ENCODE measurements around the gene XRCC5. TPM values are rescaled to one million over a fixed set of nuclear protein-coding genes. Genes with fewer than 3 reads are reported as not detected.

The XRCC5 gene
- total and polyA plus RNA-seq, 2 of the 8 experiments (the other 6 are each of a cell fraction or from before 2014, with no cell fraction given), result 308 to 644 TPM

DNA sequence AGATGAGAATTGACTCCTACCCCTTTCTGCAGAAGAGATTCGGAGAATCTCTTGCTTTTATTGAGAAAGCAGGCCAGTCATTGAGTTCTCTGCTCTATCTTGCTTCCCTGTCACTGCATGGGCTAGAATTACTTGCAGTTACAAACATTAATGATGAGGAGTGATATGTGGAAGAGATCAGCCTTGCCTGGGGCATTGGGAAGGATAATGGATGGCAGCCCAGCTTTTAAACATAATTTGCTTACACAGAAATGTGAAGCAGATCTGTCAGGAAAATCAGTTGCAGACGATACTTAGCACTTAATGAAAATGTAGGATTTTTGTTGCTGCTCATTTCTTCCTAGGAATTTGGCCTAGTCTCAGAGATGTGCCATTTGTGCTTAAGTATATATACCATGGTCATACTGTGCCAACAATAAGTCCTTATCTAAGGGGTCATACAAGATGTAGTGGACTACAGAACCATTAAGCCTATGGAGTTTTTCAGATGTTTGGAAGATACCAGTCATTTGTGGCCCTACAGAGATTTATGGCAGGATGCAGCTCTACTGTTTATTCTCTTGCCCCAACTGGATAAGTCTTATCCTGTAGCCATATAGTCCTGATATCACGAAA is 92.7 kb downstream of the XRCC5 start:
- no peak overlapping the region for H4K91ac ChIP-seq (replicated peaks; ENCODE audit: insufficient read length, low read length)
- H3K4me1 ChIP-seq (replicated peaks in 1 of 4; ENCODE audit: control insufficient read depth in 3 of 4, insufficient read depth in 4 of 4, low read length in 3 of 4), result no peaks in the 10 kb centered on the region; a peak in 1 of 7 replicates
- H3K9me3 ChIP-seq (ENCODE audit: insufficient read depth in 2 of 2, low read depth in 1 of 2, low read length in 1 of 2), result no peaks in the 10 kb centered on the region
- peaks cover 0 to 2% (median 0%) of the 10 kb centered on the region in 4 experiments; a peak in 1 of 7 replicates for H3K27me3 ChIP-seq (replicated peaks in 1 of 4; ENCODE audit: control insufficient read depth in 3 of 4, extremely low read depth in 1 of 4, insufficient read depth in 3 of 4, low read length in 3 of 4)
- no peak for FAIRE-seq
- H3K4me3 ChIP-seq (ENCODE audit: extremely low read depth in 1 of 4, insufficient read depth in 2 of 4, low read depth in 3 of 4, low read length in 4 of 4), result no peak overlapping the region
- TF ChIP-seq KDM5A (IDR thresholded peaks at IDR 0.05; ENCODE audit: low read length), result no peak
- TF ChIP-seq EZH2 (IDR thresholded peaks at IDR 0.05; ENCODE audit: low read depth, low read length, severe bottlenecking), result no peak
- TF ChIP-seq, protein P1, sequence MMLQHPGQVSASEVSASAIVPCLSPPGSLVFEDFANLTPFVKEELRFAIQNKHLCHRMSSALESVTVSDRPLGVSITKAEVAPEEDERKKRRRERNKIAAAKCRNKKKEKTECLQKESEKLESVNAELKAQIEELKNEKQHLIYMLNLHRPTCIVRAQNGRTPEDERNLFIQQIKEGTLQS (IDR thresholded peaks at IDR 0.05; ENCODE audit: insufficient read depth, low read depth, low read length), result no peak
- no peak for TF ChIP-seq SRF (IDR thresholded peaks at IDR 0.05; ENCODE audit: low read depth, low read length)
- no peak for TF ChIP-seq BRCA1 (IDR thresholded peaks at IDR 0.05; ENCODE audit: low read depth, low read length)
- no peak for TF ChIP-seq RFX5 (IDR thresholded peaks at IDR 0.05; ENCODE audit: borderline replicate concordance, low read depth, low read length)
- TF ChIP-seq BCL11A (IDR thresholded peaks at IDR 0.05; ENCODE audit: low read depth in 2 of 2, low read length in 2 of 2), result no peak
- no peak for TF ChIP-seq NRF1 (IDR thresholded peaks at IDR 0.05; ENCODE audit: low read depth, low read length)
- TF ChIP-seq TEAD4 (IDR thresholded peaks at IDR 0.05; ENCODE audit: low read depth, low read length), result no peak
- no peak for TF ChIP-seq SP4 (IDR thresholded peaks at IDR 0.05; ENCODE audit: low read length)
- no peak for TF ChIP-seq POLR2AphosphoS5 (IDR thresholded peaks at IDR 0.05; ENCODE audit: low read depth, low read length)
- no peak for TF ChIP-seq TBP (IDR thresholded peaks at IDR 0.05; ENCODE audit: low read depth, low read length)
- H3K4me2 ChIP-seq (ENCODE audit: insufficient read depth in 1 of 2, low read depth in 2 of 2, low read length in 2 of 2), result no peak overlapping the region
- H3K56ac ChIP-seq (replicated peaks; ENCODE audit: insufficient read length, low read depth, low read length), result no peak overlapping the region
- 84% methylated on average over 3 of the region's 3 CpGs; no CpG with 5 or more reads in 1 of the 2 experiments for WGBS, 2 experiments (ENCODE audit: extremely low coverage in 1 of 2, insufficient coverage in 1 of 2, insufficient read length in 1 of 2, insufficient replicate concordance in 2 of 2, low coverage in 1 of 2, low lambda C conversion rate in 2 of 2, missing lambda C conversion rate in 1 of 2)
- POLR2A ChIA-PET (ENCODE audit: partially characterized antibody), result no interaction called here
- H2BK5ac ChIP-seq (ENCODE audit: low read depth, low read length), result no peak overlapping the region
- H3K36me3 ChIP-seq (ENCODE audit: control insufficient read depth in 2 of 4, insufficient read depth in 4 of 4, low read length in 3 of 4), result peaks cover 41 to 98% (median 76%) of the 10 kb centered on the region in 4 experiments
- H2BK12ac ChIP-seq (ENCODE audit: low read depth, low read length), result no peak overlapping the region
- no peak overlapping the region for H2BK15ac ChIP-seq (ENCODE audit: low read length)
- peaks cover 1 to 2% of the 10 kb centered on the region in 2 experiments for H4K20me1 ChIP-seq (replicated peaks in 1 of 2; ENCODE audit: control insufficient read depth in 1 of 2, insufficient read depth in 2 of 2, low read length in 2 of 2)
- no peak for DNase-seq (ENCODE audit: low read depth in 1 of 2, low spot score in 2 of 2)
- H3K23me2 ChIP-seq (ENCODE audit: low read depth, low read length), result no peaks in the 10 kb centered on the region
- no peak overlapping the region for H4K5ac ChIP-seq (ENCODE audit: insufficient read length, low read depth, low read length)
- H4K8ac ChIP-seq (ENCODE audit: extremely low read depth, insufficient read depth, low read length), result no peak overlapping the region
- no peak overlapping the region for H3K14ac ChIP-seq (ENCODE audit: insufficient read length)
- no peak overlapping the region for H2AFZ ChIP-seq (ENCODE audit: low read length)
- no peaks in the 10 kb centered on the region; the same call in 1 of the 2 replicates for H3K79me1 ChIP-seq (ENCODE audit: low read depth, low read length)
- no peak overlapping the region for H2BK20ac ChIP-seq (ENCODE audit: low read length)
- no peak overlapping the region for H3K23ac ChIP-seq (ENCODE audit: insufficient read length)
- no peak overlapping the region for H3K9ac ChIP-seq (replicated peaks in 1 of 4; ENCODE audit: extremely low read depth in 1 of 4, low read depth in 3 of 4, low read length in 3 of 4)
- no peak overlapping the region for H3K4ac ChIP-seq (replicated peaks; ENCODE audit: insufficient read length, low read depth, low read length)
- H3K27ac ChIP-seq (ENCODE audit: low read depth, low read length), result no peak overlapping the region
- no peak overlapping the region for H2BK120ac ChIP-seq (replicated peaks; ENCODE audit: low read depth, low read length)
- CTCF ChIA-PET (ENCODE audit: partially characterized antibody), result interaction anchor here (1.0 to 1.3 kb wide), 2 partner anchors 11 to 202 kb away, joined by 3 read pairs; no protein-coding TSS in a partner anchor
- H2AK5ac ChIP-seq (ENCODE audit: low read depth, low read length), result no peak overlapping the region
- H3K18ac ChIP-seq (ENCODE audit: extremely low read depth, low read length), result no peak overlapping the region
- H3K79me2 ChIP-seq (ENCODE audit: control insufficient read depth in 1 of 2, insufficient read depth in 2 of 2, low read length in 2 of 2), result no peaks in the 10 kb centered on the region; a peak in 2 of 4 replicates

Data from H1 (cell line).